Activated CD4-positive, alpha-beta T cell treated with anti-CD3 and anti-CD28 coated beads for 4 hours (primary cell): ENCODE results near the gene GALNT2.

Experiments
- DNase-seq, 2 donors: peaks; one replicate each; pipeline ENCODE4 v3.0.0-alpha.2; 2020

GALNT2 gene

DNA sequence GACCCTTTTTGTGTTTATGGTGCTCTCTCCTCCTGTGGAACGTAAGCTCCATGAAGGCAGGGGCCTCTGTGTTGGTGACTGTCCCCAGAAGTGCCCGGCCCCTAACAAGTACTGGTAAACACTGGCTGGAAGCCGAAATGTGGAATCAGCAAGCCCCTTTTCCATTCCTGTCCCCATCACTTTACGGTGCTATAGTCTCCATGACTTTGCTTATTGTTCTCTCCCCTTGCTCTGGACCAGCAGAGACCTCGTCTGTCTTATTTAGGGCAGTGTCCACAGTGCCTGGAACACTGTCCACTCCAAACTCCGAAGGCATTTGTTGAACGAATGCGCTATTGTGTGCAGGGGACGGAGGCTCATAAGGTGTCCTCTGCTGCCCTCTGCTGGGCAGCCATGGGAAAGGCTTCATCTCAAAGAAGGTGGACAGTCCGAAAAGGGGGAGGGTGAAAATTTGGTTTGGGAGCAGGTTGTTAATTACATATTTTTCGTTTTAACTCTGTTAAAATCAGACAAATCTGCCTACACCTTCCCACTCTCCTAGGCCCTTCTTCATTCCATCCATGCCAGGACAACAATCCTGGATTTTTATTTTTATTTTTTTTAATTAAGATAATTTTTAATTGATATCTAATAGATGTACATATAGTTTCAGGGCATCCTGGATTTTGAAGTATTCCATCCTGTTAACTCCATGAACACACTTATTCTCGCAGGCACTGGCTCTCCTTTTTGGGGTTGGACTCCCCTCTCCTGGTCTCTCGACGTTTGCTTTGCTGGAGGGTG is 243.5 kb downstream of the GALNT2 start:
- peak; percentile 48 to 58 for DNase-seq

DNA sequence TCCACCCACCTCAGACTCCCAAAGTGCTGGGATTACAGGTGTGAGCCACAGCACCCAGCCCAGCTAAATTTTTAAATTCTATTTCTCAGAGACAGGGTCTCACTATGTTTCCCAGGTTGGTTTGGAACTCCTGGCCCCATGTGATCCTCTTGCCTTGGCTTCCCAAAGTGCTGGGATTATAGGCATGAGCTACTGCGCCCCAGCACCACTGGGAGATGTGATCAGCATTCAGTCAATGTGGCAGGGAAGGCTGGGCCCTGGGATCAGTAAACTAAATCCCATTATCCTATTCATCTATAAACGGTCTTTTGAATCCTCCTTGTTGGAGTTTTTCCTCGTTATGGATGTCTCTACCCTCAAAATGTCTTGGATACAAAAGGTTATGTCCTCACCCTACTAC is 245.6 kb downstream of the GALNT2 start:
- DNase-seq, result no peak

DNA sequence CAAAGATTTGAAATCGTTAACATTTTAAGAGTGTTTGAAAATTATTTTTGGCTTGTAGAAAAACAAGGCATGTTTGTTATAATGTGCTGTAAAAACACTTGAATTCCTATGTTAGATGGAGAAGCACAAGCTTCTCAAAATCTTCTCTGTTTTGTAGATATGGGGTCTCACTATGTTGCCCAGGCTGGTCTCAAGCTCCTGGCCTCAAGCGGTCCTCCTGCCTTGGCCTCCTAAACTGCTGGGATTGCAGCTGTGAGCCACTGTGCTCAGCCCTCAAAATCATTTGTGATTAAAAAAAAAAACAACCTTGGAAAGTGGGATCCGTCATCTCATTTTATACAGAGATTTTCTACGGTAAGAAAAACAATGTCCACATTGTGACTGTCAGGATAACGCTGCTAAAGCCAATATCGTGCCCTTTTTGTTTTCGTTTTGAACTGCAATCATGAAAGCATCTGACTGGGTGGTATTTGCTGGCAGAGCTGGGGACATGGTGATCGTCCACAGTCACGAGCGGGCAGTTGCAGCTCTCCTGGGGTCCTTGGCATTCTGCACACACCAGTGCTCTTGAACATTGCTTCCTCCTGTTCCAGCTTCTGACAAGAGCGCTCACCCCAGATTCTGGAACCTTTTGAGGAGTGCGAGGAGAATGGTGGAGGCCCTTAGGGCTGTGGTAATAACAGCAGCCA is 246.6 kb downstream of the GALNT2 start:
- DNase-seq, result no peak

DNA sequence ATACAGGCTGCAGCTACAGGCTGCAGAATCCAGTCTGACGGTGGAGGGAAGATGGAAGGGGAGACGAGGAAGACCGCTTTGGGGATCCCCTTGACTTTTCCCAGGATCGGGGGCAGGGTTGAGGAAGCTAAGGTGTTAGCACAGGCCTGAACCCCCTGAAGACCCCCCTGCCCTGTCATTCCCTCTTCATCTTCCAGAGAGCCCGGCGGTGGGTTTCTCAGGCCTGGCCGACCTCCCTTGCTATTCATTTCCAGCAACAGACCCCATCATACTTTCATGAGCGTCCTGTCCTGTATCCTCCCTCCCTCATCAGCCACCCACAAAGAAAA is 247.1 kb downstream of the GALNT2 start:
- no peak for DNase-seq

DNA sequence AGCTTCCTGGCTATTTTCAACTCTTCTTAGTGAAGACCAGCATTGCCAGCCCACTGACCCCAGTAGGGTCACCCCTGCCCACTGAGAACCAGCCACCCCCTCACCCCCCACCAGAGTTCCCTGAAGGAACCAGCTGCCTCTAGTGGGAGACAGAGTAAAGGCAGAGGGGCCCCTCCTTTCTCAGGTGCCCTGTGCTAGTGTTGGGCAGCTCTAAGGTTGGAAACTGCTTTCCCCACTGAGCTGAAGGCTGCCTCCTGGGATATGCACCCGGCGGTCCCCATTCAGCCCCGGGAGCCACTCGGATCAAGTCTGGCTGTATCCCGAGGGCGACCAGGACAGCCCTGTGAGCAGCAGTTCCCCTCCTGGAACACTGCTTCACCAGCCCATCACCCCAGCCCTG is 248.1 kb downstream of the GALNT2 start:
- no peak for DNase-seq

DNA sequence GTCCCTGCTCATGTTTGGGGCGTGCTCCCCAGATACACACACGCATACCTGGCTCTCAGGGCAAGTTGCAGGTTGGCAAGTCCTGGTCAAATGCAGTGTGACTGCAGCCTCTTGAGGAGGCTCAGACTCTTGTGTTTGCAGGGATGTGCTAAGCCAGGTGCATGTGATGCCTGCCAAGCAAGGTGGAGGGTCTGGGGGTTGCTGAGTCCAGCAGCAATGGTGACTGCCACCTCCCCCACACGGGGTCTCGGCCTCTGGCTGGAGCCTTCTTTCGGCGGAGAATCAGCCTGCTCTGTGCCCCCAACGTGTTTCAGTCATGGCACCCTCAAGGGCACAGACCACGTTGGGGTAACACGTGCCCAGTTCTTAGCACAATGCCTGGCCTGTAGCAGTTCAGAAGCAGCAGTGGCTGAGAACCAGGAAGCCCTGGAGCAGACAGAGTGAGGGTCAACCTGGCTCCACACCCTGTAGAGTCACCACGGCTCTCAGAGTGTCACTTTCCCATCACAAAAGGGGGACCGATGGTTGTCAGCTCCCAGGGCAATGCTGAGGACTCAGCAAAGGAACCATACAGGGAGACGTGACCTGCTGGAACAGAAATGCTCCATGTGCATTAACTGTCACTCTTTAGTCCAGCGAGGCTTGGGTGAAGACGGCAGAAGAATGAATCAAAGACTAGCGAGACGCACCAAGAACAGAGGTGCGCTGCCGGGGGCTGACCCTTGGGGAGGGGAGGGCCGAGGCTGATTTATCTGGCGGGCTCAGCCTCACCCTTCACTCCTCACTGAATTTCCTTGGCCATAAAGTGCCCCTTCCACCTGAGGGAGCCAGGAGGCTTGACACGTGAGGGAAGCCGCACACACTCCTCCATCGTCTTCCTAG is 250.1 kb downstream of the GALNT2 start:
- DNase-seq, result no peak

DNA sequence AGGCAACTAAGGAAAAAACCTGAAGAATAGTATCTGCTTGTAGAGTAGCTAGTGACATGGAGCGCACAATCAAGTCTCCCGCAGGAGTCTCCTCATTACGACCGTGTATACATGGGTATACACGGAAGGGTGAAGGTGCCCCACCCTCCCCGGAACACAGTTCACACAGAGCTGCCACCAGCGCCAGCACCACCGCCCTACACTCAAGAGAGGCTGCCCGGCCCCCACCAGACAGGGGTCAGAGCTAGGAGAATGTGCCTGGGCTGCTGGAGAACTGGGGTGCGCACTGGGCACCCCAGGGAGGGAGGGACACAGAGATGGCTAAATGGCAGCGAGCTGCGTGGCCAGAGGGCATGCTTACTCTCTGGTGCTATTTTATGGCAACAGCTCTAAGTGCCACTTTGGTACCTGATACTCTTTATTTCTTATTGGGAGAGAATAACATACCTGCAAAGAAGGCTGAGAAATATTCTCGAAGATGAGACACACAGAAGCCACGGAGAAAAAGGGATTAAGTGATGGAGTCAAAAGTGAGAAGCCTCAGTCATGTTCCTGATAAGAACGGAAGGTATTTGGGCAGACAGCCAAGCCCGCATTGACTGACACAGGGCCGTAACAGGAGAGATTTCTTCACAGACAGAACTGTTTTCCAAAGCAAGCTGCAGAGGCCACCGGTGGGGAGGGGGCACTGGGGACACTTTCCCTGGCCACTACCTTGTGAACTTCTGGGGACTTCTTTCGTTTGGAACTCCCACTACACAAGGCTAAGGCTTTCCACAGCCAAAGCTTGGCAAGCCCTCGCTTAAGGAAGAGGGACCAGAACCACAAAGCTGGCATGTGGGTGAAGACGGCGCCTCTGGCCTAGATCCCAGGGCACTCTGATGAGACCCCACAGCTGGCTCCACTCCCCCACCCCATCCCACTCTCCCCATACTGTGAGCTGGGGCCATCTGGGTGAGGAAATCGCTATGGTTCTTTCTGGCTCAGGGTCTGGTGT is 251.1 kb downstream of the GALNT2 start:
- no peak for DNase-seq

DNA sequence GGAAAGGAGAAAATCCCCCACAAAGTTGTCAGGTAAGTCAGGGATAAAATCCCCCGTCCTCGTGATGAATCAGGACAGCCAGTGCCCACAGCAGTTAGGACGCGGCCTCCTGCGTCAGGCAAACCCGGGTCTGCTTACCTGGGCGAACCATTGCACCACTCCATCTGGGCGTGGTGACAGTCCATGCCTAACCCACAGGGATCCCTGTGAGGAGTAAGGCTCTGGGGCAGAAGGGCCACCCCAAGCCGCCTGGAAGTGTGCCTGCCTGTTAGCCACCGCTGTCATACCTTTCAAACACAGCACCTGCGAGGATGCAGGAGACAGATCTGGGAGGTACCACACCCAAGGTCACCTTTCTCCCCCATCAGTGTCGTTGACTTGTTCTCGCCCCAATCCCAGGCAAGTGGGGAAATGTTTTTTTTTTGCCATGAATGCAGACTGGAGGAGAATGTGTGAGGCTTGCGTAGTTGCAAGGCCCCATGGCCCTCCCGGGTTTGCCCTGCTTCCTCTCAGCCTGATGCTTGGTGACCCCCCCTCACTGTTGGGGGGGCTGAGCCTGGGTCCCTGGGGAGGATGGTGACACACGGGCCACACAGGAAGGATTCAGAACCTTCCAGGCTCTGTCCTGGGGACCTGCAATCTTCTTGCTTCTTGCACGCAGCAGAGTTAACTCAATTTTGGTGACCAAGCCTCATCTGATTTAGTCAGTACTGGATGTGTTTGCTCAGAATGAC is 252.1 kb downstream of the GALNT2 start:
- no peak for DNase-seq

DNA sequence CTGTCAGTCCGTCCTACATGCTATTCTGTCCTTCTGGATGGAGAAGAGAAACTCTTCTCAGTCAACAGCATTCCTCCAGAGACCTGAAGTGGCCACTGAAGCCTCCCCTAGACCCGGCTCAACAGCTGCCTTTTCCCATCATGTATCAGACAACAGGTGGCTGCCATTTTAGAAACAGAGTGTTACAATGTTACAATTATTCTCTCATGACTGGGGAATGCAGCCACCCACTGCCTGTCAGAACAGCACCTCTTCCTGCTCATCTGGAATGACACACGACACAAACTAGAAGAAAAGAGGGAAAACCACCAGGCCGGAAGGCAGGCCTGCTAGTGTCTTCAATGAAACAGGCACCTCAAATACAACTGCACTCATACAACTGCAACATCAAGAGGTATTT is 253.8 kb downstream of the GALNT2 start:
- DNase-seq, result no peak

DNA sequence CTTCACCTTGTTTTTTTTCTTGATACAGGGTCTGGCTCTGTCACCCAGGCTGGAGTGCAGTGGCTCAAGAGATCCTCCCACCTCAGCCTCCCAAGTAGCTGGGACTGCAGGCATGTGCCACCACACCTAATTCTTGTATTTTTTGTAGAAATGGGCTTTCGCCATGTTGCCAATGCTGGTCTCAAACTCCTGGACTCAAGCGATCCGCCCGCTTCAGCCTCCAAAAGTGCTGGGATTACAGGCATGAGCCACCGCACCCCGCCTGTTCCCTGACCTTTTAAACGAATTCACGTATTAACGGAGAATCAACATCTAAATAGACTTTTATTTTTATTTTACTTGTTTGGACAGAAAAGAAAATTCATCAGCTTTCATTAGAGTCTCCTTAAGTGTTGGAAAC is 254.3 kb downstream of the GALNT2 start:
- DNase-seq, result no peak

DNA sequence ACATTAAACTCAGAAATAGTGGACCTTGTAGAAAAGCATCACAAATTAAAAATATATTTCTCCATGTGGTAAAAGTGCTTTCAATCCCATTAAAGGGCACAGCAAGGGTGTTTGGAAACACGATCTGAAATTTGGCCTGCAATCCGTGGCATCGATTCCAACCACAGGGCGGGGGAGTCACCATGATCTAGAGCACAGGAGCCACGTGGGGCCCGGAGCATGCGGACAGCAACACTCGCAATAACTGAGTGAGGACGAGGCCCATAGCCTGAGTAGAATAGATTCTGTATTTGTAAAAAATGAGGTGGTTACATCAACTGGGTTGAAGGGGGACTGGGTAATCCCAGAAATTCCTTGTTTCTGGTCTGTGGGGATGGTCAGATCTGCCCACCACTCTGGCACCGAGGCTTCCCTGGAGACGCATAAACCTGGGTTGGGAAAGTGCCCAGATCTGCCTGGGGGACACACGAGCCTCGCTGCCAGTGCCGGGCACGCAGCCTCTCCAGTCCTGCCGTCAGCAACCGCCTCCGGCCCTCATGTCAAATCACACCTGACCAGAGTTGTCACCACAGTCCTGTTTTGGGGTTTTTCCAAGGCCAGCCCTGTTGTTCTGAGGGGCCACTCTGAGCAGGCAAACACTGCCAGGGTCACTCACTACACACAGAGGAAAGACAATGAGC is 254.8 kb downstream of the GALNT2 start:
- DNase-seq, result no peak

DNA sequence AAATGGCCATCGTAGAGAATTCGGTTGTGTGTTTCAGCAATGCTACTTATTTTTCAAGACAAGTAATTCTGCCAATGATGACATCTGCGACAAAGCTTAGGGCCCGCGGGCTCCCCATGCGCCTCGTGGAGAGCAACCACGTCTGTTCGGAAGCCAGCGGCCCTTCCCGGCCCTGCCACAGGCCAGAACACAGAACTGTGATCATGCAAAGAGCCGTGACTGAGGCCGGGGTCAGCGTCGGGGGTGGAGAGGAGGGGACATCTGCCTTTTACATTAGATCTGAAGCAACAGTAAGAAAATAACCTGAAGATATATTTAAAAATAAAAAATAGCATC is 255.4 kb downstream of the GALNT2 start:
- DNase-seq, result no peak

DNA sequence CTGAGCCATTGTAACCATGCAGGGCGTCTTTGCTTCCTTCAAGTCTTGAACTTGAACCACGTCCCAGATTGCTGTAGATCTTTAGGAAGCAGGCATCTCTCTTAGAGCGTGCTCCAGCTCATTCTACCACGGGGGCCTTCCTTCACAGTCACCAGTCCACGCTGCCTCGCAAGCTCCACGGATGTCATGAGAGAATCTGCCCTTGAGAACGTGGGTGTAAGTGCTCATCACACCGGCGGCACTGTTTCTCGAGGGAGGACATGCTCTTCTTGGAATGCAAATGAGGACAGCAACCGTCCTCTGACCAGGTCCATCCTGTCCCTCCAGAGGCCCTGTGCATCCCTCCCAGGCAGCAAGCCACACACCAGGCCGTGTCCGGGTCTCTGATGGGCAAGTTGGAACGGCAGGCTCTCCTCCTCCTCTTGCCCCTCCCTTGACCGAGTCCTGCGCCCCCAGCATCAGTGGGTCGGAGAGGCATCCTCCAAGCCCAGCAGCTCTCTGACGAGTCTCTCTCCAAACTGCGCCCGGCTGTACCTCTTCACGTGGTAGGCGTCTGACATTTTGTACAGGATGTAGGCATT is 256.0 kb downstream of the GALNT2 start:
- no peak for DNase-seq

DNA sequence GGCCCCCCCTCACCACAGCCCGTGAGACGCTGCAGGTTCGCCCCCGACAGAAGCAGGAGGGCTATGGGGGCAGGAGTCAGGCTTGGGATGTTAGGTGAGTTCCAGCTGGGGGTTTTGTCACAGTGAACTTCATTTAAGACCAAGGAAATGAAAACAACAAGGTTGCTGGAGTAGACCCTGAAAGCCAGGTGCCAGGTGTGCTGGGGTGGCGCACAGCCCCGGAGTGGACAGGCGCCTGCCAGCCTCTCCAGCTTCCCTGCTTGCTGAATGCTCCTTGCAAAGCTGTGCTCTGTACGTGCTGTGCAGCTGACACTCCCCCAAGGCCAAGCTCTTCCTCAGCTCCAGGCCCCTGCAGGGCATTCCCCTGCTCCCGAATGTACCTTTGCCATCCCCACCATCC is 256.6 kb downstream of the GALNT2 start:
- DNase-seq, result no peak

DNA sequence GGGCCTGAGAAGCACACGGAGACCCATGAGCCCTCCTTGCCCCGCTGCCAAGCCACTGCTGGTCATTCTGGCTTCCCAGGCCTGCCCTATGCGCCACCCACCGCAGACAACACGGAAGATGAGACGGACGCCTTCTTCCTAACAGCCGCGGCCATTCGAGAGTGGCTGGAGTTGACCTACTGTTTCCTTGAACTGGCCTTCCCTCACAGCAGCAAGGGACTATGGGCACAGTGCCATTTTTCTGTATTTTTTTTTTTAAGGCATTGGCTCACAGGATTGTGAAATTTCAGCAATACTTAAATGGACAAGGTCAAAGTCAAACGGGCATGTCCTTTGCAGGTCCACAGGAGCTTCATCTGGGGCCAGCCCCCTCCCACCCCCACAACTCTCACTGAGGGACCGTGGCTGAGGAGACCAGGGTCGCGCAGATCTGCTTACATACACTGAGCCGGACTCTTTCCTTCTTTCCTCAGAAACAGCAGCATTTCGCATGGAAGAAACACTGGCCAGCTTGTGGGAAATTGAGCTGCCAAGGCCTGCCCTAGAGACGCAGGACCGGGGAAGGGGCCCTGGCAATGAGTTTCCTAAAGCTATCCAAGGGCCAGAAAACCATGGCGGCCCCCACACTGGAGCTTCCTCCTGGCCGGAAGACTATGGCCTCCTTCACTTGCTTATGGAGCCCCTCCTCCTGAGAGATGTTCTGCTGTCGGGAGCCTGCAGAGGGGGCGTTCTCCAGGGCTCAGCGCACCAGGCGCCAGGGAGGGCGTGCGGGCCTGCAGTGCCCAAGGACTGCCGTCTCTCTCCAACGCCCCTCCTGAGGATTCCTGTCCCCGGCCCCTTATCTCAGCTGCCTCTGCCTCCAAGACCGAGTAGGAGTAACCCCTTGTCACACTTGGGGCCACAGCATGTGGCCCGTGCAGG is 260.2 kb downstream of the GALNT2 start:
- DNase-seq, result no peak

DNA sequence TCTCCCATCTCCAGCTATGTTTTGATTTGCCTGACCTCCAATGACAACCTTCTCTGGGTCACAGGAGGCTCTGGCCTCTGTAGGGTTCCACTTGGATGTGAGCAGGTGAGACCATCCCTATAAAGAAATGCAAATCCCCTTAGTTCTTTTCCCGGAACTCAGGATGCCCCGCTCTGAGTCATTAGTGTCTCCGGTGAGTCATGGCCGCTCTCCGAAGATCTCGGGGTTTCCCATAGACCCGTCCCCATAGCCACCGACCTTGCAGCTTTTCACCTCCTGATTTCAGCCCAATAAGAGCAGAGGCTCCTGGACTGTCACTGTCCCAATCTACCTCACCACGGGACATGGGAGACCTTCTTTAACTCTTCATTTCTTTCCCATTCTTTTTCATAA is 260.9 kb downstream of the GALNT2 start:
- peak; percentile 18 to 26 for DNase-seq

DNA sequence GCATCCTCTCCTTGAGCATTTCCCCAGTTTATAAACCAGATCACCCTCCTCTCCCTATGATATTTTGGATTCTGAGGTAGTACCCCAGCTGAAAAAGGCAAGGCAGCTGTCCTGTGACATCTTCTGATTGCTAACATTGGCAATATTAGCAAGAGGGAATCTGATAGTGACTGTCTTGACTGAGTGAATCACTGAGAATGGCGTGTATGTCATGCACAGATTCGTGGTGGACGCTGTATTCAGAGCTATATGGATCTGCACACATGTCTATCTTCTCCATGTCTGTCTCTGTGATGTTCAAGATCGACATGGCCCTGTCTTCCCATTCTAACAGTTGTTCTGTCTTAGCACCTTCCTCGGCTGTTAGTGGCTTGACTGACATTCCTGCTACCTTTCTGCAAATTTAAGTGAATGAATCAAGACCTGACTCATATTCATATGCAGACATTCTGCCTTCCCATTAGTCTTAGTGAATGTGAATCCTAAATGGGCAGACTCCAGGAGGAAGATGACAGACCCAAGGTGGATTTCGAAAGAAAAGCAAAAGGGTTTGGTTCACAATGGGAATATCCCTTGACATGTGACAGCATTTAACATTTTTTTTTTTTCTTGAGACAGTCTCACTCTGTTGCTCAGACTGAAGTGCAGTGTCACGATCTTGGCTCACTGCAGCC is 261.4 kb downstream of the GALNT2 start:
- no peak for DNase-seq

DNA sequence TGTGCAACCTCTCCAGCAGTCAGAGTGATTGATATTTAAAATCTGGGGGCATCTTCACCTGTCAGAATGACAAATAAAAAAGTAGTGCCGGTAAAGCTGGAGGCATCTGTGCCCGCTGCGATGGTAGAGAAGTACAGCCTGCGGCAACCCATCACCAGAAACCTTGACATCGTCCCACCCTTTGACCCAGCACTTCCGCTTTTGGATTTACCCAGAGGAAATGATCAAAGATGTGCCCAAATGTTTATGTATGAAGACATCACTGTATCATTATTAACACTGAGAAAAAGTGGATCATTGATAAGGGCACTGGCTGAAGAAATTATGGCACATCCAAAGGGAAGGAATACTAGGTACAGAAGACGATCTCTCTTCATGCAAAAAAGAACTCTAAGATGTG is 263.1 kb downstream of the GALNT2 start:
- DNase-seq, result no peak
